HPDE6-E6E7 (cell line): ENCODE results near the gene UXS1.
"Not testable (repeated sequence)": the region's sequence is repeated elsewhere in the genome, so short reads cannot be mapped to it uniquely, and the experiment has no call there.

Experiments used
- DNase-seq: peaks from one replicate; pipeline ENCODE4 v3.0.0; 2011; ENCODE audit warnings: missing footprints; ENCODE audit errors: extremely low spot score

The UXS1 gene

DNA sequence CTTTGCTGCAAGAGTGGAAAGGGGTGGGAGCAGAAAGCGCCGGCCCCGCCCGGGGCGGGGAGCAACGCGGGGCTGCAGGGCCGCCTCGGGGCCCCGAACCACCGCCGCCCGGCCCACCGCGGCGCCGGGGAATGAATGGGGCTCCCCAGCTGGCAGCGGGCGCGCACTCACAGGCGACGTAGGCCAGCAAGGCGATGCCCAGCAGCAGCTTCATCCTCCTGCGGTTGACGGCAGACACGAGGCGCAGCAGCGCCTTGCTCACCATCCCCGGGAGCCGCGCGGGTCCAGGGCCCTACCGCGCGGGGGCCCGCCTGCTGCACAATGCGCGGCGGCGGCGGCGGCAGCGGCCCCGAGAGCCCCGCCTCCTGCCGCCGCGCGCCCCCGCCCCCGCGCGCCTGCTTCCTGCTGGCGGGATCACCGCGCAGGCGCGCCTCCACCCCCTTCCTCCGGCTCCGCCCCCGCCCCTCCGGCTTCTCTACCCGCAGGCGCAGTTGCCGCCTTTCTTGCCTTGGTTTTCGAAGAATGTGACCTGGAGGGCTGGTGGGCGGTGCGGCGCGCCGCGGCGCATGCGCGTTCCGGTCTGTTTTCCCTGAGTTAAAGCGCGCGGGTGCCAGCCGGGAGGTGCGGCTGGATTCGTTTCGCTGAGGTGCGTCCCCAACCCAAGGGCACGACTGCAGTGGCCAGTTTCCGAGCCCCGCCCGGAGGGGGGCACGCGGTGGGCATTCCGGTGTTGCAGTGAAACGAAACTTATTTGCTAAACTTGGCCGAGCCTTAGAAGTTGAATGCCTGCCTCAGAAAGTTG is at the start of gene UXS1:
Gene UXS1, minus strand, starts transcription at position 325 of the 802 bp plus-strand sequence. Its CDS starts 60 bp downstream, at position 265.
- DNase-seq, result peak; percentile 90

DNA sequence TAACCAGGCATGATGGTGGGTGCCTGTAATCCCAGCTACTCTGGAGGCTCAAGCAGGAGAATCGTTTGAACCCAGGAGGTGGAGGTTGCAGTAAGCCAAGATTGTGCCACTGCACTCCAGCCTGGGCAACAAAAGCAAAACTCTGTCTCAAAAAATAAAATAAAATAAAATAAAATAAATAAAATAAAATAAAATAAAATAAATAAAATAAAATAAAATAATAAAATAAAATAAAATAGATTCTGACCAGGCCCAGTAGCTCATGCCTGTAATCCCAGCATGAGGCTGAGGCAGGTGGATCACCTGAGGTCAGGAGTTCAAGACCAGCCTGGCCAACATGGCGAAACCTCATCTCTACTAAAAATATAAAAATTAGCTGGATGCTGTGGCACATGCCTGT is 45.4 kb upstream of the UXS1 start:
- DNase-seq, result not testable (repeated sequence)

DNA sequence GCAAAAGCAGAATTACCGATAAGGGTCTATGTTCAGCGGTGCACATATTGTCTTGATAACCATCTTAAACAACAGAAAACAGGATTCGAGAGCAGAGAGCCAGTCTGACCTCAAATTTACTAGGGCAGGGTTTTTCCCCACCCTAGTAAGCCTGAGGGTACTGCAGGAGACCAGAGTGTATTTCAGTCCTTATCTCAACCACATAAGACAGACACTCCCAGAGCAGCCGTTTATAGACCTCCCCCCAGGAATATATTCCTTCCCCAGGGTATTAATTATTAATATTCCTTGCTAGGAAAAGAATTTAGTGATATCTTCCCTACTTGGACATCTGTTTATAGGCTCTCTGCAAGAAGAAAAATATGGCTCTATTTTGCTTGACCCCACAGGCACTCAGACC is 41.3 kb upstream of the UXS1 start:
- DNase-seq, result not testable (repeated sequence)

DNA sequence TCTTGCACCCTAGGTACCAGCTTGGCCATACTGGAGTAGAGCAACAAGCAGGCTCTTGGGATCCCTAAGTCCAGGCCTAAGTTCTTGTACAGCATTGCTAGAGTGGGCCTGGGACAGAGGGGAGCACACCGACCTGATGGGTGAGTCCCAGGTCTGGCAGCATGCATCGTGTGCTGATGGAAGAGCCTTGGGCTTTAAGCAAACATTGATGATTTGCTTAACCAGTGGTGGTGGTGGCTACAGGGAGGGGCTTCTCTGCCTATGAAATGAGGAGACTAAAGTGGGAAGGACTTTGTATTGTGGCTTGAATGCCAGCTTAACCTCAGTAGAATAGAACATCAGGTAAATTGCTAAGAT is 39.2 kb upstream of the UXS1 start:
- DNase-seq, result no peak

DNA sequence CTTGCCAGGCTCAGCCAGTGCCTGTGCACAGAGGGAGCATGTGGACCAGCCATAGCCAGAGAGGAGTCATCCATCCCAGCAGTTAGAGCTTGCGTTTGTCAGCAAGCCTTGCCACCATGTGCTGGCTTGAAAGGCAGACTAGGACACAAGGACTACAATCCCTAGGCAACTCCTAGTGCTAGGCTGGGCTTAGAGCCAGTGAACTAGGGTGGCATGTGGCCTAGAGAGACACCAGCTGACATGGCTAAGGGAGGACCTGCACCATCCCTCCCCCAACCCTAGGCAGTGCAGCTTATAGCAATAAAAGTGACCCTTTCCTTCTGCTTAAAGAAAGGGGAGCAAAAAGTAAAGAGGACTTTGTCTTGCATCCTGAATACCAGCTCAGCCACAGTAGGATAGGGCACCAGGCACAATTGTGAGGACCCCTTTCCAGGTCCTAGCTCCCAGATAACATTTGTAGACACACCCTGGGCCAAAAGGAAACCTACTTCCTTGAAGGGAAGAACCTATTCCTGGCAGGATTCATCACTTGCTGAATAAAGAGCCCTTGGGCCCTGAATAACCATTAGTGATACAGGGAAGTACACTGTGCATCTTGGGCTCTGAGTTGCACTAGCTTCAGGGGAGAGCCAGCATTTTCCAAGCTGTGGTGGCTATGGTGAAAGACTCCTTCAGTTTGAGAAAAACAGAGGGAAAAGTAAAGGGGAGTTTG is 38.7 kb upstream of the UXS1 start:
- no peak for DNase-seq

DNA sequence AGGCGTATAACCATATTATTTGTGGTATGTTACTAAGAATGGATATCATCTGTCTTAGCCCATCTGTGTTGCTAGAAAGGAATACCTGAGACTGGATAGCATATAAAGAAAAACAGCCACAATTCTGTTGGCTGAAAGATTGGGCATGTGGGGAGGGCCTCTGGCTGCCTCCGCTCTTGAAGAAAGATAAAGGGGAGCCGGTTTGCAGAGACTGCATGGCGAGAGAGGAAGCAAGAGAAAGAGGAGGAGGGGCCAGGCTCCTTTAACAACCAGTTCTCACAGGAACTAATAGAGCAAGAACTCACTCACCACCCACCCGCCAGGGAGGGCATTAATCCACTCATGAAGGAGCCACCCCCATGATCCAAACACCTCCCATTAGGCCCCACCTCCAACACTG is 29.2 kb upstream of the UXS1 start:
- DNase-seq, result no peak

DNA sequence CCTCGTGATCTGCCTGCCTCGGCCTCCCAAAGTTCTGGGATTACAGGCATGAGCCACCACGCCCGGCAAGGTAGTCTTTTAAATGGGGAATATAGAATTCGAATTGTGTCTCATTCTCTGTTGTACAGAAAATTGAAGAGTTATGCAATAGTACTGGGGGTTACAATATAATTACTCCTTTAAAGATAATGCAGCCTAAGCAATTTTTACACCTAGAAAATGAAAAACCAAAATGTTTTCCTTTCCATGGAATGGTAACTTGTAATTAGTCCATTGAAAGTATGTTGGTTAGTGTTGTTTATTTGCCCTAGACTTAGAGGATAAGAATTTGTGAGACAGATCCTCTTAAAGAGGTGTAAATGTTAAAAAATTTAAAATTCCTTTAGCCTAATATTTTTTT is 28.0 kb upstream of the UXS1 start:
- not testable (repeated sequence) for DNase-seq

DNA sequence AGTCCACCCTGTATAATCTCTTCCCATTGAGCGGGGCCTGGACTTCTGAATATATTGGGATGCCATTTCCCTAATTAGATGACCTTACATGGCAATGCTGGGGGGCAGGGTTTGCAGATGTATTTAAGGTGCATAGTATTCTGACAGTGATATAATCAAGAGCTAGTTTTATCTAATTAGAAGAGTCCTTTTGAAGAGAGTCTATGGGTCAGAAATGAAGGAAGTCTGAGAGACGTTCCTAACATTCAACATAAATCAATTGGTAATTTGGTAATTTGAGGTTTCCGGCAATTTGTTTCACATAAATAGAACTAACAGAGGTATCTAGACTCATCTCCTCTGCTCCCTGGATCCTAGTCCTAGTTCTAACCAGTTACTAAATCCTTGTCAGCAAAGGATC is 25.7 kb upstream of the UXS1 start:
- DNase-seq, result no peak

DNA sequence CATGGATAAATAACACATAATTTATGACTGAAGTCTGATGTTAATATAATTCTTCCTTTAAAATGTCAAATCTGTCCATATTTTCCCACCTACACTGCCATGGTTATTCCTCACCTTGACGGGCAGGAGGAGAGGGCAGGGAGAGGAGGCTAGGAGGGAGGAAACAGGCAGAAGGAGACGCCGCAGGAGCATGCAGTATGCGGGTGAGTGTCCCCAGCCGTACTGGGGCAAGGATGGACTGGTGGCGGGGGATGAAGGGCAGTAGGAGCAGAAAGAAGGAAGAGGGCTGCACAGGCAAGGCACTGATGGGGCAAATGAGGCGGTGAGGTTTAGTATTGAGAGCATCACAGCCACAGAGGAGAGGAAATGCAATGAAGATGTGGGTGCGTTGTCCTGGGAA is 25.1 kb upstream of the UXS1 start:
- DNase-seq, result not testable (repeated sequence)

DNA sequence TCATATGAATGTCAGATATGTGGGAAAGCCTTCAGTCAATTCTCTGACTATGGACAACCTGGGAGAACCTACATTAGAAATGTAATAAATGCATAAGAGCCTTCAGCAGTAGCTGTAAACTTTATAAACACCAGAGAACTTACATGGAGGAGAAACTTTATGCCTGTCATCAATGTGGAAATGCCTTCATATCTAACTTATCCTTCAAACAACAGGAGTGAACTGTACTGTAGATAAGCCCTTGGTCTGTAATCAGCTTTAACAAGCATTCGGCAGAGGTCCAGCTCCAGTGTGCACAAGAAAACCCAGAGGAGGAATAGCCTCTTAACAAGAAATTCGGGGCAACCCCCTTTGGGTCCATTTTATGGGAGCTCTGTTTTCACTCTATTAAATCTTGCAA is 14.8 kb upstream of the UXS1 start:
- DNase-seq, result no peak

DNA sequence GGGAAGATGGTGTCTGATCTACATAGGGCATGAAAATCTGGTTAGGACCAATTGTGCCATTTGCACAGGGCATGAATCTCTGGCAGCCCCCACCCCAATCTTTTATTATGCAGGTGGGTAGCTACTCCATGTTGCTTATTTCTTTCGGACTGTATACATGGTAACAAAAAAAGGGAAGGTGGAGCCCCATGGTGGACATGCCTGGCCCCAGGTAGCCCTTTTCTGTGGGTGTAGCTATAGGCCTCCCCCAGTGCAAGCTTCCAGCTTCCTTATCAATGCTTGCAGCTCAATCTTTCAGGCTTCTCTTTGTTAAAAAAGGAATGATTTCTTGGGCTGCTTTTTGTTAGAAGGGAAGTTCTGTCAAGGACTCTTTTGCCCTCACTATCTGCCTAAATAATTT is 14.3 kb upstream of the UXS1 start:
- DNase-seq, result no peak

DNA sequence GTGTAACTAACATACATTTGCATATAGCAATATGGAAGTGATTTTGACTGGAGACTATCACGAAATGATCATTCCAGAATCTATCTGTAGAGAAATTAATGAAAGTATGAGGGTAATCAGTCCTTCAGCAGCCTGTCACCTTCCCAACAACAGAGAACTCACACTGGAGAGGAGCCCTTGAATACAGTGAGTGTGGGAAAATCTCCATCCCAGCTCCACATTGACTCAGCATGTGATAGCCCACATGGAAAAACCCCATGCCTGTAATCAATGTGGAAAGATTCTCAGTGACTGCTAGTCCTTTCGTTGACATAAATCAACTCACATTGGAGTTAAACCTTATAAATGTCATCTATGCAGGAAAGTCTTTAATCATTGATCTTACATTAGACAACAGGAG is 13.1 kb upstream of the UXS1 start:
- DNase-seq, result no peak

DNA sequence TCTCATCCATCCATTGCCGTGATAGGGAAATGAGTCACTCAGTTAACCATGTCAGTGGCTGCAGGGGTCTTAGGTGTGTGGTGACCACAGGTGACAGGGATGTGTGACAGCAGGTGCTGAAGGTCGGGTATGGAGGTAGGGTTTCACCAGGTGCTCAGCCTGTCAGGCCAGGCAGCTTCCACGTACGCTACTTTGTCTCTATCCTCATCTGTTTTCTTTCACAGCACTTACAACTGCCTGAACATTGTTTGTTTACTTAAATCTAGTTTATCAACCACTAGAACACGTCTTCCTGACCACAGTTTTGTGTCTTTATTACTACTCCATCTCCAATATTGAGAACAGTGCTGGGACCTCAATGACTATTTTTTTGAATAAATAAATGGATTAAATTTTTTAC is 11.4 kb upstream of the UXS1 start:
- DNase-seq, result no peak

DNA sequence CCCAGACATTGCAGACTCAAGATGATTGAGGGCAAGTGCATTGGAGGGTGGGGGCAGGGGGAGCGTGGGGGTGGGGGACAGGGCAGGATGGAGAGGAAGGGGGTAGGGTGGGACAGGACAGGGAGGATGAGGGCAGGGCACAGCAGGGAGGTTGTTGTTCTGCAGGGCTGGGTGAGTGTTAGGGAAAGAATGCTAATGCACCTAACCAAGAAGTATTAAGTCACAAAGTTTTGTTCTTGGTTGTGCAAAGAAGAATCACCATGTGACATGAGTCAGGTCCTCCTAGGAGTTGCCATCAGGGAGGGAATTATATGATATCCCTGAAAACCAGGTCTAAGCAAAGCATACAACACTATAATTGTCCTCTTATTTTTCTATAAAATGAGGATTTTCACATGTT is 10.4 kb upstream of the UXS1 start:
- DNase-seq, result not testable (repeated sequence)

DNA sequence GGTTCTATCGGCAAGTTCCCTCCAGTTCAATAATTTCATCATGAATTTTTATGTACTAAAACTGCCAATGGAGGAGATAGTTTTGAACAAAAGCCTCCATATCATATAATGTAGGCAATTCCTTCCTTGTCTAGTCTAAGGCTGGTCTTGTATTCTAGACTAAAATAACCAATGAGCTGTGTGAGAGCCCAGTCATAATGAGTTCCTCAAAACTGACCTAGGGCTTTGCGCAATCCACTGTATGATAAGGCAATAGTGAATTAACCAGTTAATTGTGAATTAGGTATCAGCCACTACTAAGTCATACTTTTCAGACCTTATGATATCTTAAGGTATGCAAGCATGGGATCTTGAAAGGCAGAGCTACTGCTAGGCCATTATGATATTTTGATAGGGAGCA is 7.6 kb upstream of the UXS1 start:
- DNase-seq, result no peak

DNA sequence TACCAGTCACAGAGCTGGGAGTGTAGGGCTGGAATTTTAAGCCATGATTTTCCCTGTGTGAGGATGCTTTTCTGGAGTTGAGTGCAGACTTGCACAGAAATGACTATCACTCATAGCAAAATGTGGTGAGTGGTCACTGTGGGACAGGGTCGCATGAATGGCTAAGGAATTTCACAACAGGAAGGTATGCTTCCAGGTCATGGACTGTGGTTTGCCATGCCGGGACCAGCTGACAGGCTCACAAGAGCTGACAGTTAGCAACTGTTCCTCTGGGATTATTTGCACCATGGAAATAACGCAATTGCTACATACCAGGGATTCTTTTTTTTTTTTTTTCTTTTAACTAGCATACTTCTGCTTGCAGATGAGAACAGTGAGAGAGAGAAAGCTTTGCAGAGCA is 3.8 kb upstream of the UXS1 start:
- no peak for DNase-seq

DNA sequence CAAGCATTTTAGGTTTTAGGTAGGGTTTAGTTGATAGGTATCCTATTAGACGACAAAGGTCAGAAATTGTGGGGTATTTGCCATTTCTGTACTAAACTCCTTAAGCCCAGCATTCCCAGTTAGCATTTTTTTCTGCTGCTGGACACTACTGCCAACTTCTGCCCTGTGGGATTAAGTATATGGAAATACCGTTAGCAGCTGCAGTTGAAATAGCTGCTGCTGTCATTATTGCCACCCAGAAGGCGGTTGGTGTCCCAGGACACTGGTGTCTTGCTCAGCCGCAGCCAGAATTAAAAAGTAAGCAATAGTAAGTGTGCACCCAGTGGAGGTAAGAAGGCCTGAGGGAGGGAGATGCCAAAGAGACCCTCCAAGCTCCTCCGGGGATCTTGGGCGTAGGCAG is 1.9 kb upstream of the UXS1 start:
- DNase-seq, result no peak

DNA sequence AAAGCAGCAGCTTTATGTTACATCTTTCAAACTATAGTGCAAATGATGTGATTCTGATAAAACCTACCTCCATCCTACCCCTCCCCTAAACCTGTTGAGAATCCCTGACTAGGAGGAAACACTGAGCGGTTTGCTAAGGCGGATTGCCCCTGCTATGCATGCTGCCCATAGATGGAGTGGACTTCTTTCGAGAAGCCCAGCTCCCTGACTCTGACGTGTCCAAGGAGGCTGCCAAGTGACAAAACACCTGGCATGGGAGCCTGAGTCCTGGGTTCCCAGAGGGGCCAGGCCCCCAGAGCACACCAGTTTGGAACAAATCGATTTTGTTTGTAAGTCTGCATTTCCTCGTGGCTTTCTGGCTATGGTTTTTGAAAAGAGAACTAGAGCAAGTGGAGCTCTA is 1.4 kb upstream of the UXS1 start:
- DNase-seq, result no peak

DNA sequence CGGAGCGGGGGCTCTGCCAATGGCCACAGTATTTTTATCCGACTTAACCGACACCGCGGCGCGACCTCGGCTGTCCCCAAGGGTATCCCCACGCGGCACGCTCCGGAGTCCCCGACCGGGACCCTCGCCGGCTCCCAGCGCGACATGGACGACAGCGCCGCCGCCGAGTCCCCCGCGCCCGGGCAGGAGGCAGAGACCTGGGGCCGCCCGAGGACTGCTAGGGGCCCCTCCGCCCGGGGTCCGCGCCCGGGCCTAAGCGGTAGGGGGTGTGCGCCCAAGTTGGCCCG is 468 bp downstream of the UXS1 start:
- DNase-seq, result no peak

DNA sequence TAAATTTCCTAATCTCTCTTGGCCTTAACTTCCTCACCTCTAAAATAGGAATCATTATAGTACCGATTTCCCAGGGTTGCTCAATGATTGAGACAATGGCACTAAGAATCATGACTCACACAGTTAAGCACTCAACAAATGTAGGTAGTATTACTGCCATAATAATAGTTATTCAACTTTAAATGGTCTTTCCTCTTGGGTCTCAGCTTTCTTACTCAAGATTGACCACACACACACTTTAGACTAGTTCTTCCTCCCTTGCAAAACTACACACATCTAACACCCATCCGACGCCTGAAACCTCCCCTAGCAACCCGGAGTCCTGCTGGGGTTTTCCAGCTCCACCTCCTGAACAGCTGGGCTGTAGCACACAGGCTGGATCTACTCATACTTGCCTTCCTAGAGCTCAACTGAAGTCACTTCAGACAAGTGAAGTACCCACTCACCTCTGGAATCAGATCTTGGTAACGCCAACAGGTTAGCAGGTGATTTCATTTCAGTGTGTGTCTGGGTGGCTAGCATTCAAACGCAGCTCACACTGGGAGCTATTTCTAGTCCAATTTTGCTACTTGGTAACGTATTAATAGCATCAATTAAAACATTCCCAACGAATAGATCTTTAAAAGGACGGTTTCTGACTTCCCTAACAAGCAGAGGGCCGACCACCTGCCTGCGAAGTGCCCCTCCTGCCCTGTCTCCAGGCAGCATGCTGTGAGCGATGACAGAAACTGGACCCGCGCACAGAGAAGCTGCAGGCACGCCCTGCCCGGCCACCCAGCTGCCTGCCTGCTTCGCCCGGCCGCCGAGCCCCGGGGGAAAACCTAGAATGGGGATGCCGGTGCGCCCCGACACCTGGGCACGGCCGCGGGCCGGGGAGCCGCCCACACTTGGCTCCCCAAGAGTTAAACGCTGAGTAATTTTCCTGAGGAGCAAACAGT is 1.1 kb downstream of the UXS1 start:
- DNase-seq, result peak; percentile 63

DNA sequence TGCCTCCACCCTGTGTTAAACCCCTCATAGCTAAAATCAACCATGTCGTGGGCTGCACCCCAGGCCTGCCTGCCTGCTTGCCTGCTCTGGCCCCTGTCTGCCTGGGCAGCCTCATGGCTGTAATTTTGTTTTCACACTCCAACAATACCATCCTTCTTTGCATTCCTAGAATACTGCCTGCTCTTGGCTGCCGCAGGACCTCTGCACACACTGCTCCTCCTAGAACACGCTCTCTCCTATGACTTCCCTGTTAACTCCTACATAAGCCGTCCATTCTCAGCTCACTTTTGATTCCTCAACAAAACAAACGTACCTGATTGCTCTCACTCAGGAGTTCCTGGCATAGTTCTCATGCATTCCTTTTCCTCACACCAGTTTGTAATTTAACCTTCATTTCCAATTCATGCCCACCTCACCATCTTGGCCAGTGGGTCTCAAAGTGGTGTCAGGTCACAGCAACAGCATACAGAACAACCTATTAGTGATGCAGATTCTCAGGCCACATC is 2.5 kb downstream of the UXS1 start:
- DNase-seq, result no peak

DNA sequence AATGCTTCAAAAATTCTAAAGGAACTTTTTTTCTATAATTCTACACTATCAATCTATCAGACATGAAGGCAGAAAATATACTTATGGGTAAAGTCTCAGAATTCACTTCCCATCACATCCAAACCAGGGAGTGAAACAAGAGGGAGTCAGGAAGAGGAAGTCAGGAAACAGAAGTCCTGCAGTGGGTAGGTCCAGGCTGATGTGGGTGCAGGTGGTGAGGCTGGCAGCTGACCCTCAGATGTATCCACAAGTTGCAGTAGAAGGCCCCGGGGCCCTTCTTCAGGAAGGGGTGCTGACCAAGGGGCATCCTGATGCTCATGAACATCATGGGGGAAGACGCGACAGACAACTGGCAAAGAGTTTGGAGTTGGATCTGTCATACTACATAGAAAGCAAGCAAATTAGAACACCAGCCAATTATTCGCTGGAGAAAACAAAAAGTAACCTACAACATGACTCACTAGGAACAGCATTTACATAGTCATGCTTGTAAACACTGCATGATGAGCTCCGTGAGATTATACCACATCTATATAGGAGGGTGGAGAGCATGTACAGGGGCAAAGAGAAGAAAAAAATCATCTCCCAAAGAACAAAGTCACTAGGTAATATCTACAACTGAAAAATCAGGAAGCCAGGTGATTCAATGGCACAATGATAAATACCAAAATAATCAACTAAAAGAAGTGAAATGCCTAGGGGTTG is 4.2 kb downstream of the UXS1 start:
- DNase-seq, result peak; percentile 21
